GM12878 (cell line): ENCODE measurements around the gene DCUN1D5.

ENCODE experiments used
- KDM1A ChIP-seq: fragments of 200-600 bp; sonication (generic); IDR thresholded peaks from 2 replicates; pipeline ENCODE4 v1.6.1; 2016; ENCODE audit warnings: borderline replicate concordance
- POLR2AphosphoS5 ChIP-seq: IDR thresholded peaks from 2 replicates; pipeline ENCODE4 v1.6.1; 2011; ENCODE audit warnings: mild to moderate bottlenecking, low read length, inconsistent platforms
- RFX5 ChIP-seq: IDR thresholded peaks from 2 replicates; pipeline ENCODE4 v1.6.1; 2011; ENCODE audit warnings: low read depth, low read length, improper control_type of control experiment
- TBL1XR1 ChIP-seq: IDR thresholded peaks from 2 replicates; pipeline ENCODE4 v1.6.1; 2012; ENCODE audit warnings: low read depth, low read length, improper control_type of control experiment
- TF ChIP-seq, protein P1 (sequence below): IDR thresholded peaks from 2 replicates; pipeline ENCODE4 v1.6.1; 2011; ENCODE audit warnings: low read depth, mild to moderate bottlenecking, low read length, moderate library complexity, borderline replicate concordance; ENCODE audit errors: extremely low read depth
- TF ChIP-seq, protein P2 (sequence below): IDR thresholded peaks from 2 replicates; pipeline ENCODE4 v1.6.1; 2011; ENCODE audit warnings: low read depth, low read length, improper control_type of control experiment, borderline replicate concordance
- TF ChIP-seq, protein P3 (sequence below), 3 experiments: IDR thresholded peaks in 2 of 3; conservative IDR thresholded peaks in 1 of 3; 2 replicates each; pipeline ENCODE4 v1.5.1; 2011; ENCODE audit warnings: low read depth in 3 of 3, low read length in 3 of 3, mild to moderate bottlenecking in 3 of 3, control low read depth in 2 of 3, moderate library complexity in 2 of 3, inconsistent platforms in 1 of 3, mixed read lengths in 1 of 3; ENCODE audit not compliant: control insufficient read depth in 2 of 3, insufficient read depth in 1 of 3; ENCODE audit errors: extremely low read depth in 1 of 3
- TF ChIP-seq, protein P4 (sequence below): IDR thresholded peaks from 2 replicates; pipeline ENCODE4 v1.6.1; 2011; ENCODE audit warnings: borderline replicate concordance, low read depth, mild to moderate bottlenecking, moderate library complexity, mixed read lengths, low read length; ENCODE audit not compliant: insufficient read depth; ENCODE audit errors: extremely low read length

DNA sequence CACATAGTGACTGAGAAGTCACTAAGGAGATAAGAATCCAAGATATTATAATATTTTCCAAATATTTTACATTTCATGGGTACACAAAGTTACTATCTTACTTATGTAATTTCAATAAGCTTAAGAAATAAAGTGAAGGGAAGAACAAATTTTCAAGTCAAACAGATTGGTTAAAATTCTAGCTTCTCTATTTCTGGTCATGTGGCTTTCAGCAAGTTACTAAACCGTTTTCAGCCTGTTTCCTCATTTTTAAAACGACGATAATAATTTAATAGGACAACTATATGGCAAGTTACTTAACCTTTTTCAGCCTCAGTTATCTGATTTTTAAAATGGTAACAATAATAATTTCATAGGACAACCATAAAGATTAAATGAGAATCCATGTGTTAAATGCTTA, 15.6 kb downstream of the DCUN1D5 start:
- TF ChIP-seq, protein P1, sequence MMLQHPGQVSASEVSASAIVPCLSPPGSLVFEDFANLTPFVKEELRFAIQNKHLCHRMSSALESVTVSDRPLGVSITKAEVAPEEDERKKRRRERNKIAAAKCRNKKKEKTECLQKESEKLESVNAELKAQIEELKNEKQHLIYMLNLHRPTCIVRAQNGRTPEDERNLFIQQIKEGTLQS, result no peak
- TF ChIP-seq, protein P2, sequence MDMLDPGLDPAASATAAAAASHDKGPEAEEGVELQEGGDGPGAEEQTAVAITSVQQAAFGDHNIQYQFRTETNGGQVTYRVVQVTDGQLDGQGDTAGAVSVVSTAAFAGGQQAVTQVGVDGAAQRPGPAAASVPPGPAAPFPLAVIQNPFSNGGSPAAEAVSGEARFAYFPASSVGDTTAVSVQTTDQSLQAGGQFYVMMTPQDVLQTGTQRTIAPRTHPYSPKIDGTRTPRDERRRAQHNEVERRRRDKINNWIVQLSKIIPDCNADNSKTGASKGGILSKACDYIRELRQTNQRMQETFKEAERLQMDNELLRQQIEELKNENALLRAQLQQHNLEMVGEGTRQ, result no peak
- TF ChIP-seq POLR2AphosphoS5, result no peak
- TF ChIP-seq, protein P3, sequence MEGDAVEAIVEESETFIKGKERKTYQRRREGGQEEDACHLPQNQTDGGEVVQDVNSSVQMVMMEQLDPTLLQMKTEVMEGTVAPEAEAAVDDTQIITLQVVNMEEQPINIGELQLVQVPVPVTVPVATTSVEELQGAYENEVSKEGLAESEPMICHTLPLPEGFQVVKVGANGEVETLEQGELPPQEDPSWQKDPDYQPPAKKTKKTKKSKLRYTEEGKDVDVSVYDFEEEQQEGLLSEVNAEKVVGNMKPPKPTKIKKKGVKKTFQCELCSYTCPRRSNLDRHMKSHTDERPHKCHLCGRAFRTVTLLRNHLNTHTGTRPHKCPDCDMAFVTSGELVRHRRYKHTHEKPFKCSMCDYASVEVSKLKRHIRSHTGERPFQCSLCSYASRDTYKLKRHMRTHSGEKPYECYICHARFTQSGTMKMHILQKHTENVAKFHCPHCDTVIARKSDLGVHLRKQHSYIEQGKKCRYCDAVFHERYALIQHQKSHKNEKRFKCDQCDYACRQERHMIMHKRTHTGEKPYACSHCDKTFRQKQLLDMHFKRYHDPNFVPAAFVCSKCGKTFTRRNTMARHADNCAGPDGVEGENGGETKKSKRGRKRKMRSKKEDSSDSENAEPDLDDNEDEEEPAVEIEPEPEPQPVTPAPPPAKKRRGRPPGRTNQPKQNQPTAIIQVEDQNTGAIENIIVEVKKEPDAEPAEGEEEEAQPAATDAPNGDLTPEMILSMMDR (IDR thresholded peaks at IDR 0.05 in 2 of 3, conservative IDR thresholded peaks at IDR 0.05 in 1 of 3; ENCODE audit: control insufficient read depth in 2 of 3, extremely low read depth in 1 of 3, insufficient read depth in 1 of 3, low read depth in 3 of 3, low read length in 3 of 3), result no peak
- no peak for TF ChIP-seq KDM1A
- TF ChIP-seq TBL1XR1, result no peak
- TF ChIP-seq RFX5, result no peak
- TF ChIP-seq, protein P4, sequence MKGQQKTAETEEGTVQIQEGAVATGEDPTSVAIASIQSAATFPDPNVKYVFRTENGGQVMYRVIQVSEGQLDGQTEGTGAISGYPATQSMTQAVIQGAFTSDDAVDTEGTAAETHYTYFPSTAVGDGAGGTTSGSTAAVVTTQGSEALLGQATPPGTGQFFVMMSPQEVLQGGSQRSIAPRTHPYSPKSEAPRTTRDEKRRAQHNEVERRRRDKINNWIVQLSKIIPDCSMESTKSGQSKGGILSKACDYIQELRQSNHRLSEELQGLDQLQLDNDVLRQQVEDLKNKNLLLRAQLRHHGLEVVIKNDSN, result no peak
